Stimulated activated CD8-positive, alpha-beta memory T cell treated with anti-CD3 and anti-CD28 coated beads, Interleukin-4, amount 100 ng/mL, for 1 hour (primary cell): ENCODE data around the gene PADI6.

Experiments used
- DNase-seq, 2 donors: peaks; one replicate each; pipeline ENCODE4 v3.0.0-alpha.2; 2020; ENCODE audit warnings: low read depth in 2 of 2, low spot score in 1 of 2

PADI6 gene

GRCh38 chr1:17356387-17357026 is 15.5 kb upstream of the PADI6 start:
- no peak for DNase-seq

GRCh38 chr1:17358557-17358956 is 13.4 kb upstream of the PADI6 start:
- no peak for DNase-seq

DNA sequence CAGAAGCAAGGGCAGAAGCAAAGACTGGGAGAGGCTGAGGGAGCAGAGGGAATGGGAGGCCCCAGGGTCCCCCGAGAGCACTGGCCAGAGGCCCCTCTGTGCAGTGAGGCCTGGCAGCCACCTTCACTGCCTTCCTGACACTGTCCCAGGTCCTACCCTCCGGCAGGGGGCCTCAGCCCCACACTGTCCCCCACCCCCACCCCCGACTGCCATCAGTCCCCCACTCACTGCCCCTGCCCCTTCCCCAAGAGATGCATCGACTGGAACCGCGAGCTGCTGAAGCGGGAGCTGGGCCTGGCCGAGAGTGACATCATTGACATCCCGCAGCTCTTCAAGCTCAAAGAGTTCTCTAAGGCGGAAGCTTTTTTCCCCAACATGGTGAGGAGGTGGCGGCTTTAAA is 13.0 kb upstream of the PADI6 start:
- DNase-seq, result no peak

GRCh38 chr1:17359808-17360207 is 12.2 kb upstream of the PADI6 start:
- no peak for DNase-seq

DNA sequence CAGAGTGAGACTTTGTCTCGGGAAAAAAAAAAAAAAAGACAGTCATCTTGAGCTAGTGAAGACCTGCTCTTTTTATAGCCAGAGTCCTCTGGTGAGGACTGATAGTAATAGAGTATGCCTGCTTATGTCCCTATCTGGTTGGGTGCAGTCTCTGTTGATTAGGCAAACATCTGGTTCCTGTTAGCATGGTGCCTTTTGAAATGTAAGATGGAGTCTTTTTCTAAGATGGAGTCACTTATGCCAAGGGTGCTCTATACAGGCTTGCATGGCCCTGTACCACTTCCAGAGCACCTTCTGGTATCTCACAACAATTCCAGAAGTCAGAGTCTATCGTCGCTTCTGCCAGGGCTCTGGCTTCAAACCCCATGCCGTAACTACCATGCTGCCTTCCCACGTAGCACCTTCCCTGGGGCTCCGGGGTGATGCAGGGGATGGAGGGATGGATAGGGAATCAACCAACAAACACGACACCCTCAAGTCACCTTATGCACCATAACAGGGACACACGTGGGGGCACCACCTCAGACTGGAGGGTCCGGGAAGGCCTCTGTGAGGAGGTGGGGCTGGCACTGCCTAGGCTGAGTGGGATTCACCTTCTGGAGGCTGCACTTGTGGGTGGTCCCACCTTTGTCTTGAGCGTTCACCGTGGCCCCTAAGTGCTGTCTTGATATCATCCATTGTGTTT is 11.6 kb upstream of the PADI6 start:
- DNase-seq, result no peak

DNA sequence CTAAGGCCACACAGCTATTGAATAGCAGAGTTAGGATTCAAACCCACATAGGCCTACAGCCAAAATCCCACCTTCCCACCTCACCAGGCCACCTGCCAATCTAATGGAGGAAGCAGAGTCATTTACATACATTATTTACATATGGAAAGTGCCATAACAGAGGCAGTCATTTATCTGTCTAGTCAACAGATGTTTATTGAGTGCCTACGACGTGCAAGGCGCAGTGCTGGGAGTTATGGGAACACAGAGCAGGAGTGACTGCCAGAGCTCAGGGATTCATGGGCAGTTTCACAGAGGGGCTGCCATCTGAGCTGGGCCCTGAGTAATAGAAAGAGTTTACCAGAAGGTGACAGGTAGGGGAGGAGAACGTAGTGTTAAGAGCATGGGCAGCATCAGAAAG is 10.3 kb upstream of the PADI6 start:
- DNase-seq, result no peak

GRCh38 chr1:17363351-17363750 is 8.6 kb upstream of the PADI6 start:
- DNase-seq, result no peak

DNA sequence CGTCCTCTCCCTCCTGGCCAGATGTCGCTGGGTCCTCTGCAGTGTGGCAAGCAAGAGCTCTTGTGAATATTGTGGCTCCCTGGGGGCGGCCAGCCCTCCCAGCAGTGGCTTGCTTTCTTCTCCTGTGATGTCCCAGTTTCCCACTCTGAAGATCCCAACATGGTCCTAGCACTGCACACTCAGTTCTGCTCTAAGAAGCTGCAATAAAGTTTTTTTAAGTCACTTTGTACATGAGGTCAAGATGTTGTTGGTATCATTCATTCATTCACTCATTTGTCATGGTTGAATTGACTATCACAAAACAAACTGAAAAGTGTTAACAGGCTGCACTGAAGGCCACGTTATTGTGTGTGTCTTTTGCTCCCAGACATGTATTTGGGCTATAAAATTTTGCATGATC is 8.2 kb upstream of the PADI6 start:
- DNase-seq, result no peak

- no peak for DNase-seq
These were observed 6.7 kb upstream of the PADI6 start for GRCh38 chr1:17365293-17365692.

DNA sequence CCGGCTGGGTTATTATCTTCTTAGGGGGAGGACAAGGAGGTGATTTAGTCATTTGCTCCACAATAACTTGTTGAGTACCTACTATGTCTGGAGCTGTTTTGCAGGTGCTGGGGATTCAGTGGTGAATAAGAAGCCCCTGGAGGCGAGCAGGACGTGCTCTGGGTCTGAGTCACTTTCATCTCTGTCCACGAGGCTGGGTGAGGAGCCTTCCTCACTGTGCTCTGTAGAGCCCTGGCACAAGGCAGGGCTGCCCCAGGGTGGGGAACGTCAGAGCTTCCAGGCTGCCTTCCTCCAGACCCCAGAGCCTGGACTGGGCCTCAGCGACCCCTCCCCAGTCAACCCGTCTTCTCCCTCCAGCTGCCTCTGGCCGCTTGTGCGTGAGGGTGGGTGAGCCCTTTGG is 2.5 kb upstream of the PADI6 start:
- DNase-seq, result no peak

GRCh38 chr1:17370618-17371017 is 1.4 kb upstream of the PADI6 start:
- DNase-seq, result no peak

- DNase-seq, result no peak
These were observed 959 bp downstream of the PADI6 start for GRCh38 chr1:17372955-17373354.

GRCh38 chr1:17375651-17376050 is 3.7 kb downstream of the PADI6 start:
- DNase-seq, result no peak

GRCh38 chr1:17377325-17377953 is 5.4 kb downstream of the PADI6 start:
- no peak for DNase-seq

DNA sequence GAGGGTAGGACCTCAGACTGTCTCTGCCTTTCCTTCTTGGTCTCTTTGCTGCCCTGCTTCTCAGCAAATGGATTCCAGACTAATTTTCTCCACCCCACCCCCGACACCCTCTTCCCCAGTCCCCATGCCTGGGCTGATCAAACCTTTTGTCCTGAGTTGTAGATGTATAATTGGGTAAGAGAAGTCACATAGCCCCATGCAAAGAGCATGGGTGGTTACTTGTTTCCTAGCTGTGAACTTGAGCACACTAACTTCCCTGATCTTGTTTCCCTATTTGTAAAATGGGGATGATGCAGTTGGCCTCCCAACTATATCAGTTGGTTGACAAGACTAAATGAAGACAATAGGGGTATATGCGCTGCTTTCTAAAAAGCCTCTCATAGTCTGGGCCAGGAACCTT is 9.2 kb downstream of the PADI6 start:
- no peak for DNase-seq

- no peak for DNase-seq
These were observed 20.3 kb downstream of the PADI6 start for GRCh38 chr1:17392199-17392740.

- DNase-seq, result no peak
These were observed 21.2 kb downstream of the PADI6 start for GRCh38 chr1:17393230-17393629.

- DNase-seq, result no peak
These were observed 26.1 kb downstream of the PADI6 start for GRCh38 chr1:17397910-17398695.

DNA sequence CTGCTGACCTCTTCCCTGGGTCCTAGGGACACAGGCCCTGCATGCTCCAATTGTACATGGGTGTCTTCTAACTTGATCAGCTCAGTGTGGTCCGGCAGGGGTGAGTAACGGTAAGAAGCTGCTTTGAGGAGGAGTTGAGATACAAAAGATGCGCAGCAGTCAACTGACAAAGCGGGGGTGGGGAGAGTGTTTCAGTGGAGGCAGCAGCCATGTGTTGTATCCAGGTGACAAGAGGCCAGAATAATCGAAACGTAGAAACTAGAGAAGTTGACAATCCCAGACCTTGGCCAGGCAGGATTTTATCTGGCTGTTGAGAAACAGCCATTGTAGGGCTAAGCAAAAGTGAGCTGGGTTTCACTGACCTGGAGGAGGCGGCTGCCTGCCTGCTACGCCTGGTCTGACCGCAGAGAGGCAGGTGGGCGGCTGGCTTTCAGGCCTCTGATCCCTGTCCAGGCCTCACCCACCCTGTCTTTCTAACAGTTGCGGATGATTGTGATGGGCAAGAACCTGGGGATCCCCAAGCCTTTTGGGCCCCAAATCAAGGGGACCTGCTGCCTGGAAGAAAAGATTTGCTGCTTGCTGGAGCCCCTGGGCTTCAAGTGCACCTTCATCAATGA is 28.8 kb downstream of the PADI6 start:
- DNase-seq, result no peak

GRCh38 chr1:17401841-17402240 is 29.8 kb downstream of the PADI6 start:
- DNase-seq, result no peak

- no peak for DNase-seq
These were observed 31.1 kb downstream of the PADI6 start for GRCh38 chr1:17403081-17403480.
